CD14-positive monocyte (primary cell): ENCODE measurements around the gene NPSR1. TPM values are rescaled to one million over a fixed set of nuclear protein-coding genes. Genes with fewer than 3 reads are reported as not detected.
"Not testable (repeated sequence)": the region's sequence is repeated elsewhere in the genome, so short reads cannot be mapped to it uniquely, and the experiment has no call there.

ENCODE experiments used
- DNase-seq, 3 donors: peaks; one replicate each; pipeline ENCODE4 v3.0.0-alpha.2; 2011 to 2022
- H2AFZ ChIP-seq: 2 replicates; pipeline ENCODE4 v1.6.0; 2012; ENCODE audit warnings: mild to moderate bottlenecking, low read depth, low read length, inconsistent platforms; ENCODE audit not compliant: insufficient read depth, poor library complexity, severe bottlenecking
- H3K27ac ChIP-seq, 2 donors: 1 replicate in 1 of 2; 2 replicates in 1 of 2; pipeline ENCODE4 v1.5.1; 2012 to 2013; ENCODE audit warnings: low read length in 2 of 2, control low read depth in 1 of 2, inconsistent platforms in 1 of 2, low read depth in 1 of 2, mild to moderate bottlenecking in 1 of 2
- H3K27me3 ChIP-seq, 2 donors: one replicate each; pipeline versions ENCODE4 v1.6.0 to v1.6.1; 2011 to 2013; ENCODE audit warnings: low read length in 2 of 2; ENCODE audit not compliant: control insufficient read depth in 2 of 2, insufficient read depth in 2 of 2
- H3K36me3 ChIP-seq, 2 donors: replicated peaks in 1 of 2; 1 replicate in 1 of 2; 2 replicates in 1 of 2; pipeline versions ENCODE4 v1.5.1 to v1.6.1; 2012 to 2013; ENCODE audit warnings: low read length in 2 of 2, control low read depth in 1 of 2, inconsistent platforms in 1 of 2, mild to moderate bottlenecking in 1 of 2; ENCODE audit not compliant: insufficient read depth in 2 of 2, control insufficient read depth in 1 of 2
- H3K4me1 ChIP-seq, 2 donors: 1 replicate in 1 of 2; 2 replicates in 1 of 2; pipeline versions ENCODE4 v1.5.1 to v1.6.1; 2012 to 2013; ENCODE audit warnings: low read length in 2 of 2, control low read depth in 1 of 2, inconsistent platforms in 1 of 2, mild to moderate bottlenecking in 1 of 2, moderate library complexity in 1 of 2; ENCODE audit not compliant: insufficient read depth in 2 of 2, control insufficient read depth in 1 of 2
- H3K4me2 ChIP-seq: replicated peaks from 2 replicates; pipeline ENCODE3; 2012; ENCODE audit warnings: low read length, moderate library complexity, mild to moderate bottlenecking; ENCODE audit not compliant: poor library complexity, severe bottlenecking; ENCODE audit errors: extremely low read depth
- H3K4me3 ChIP-seq, 3 experiments: fragments of 200-600 bp in 1 of 3; sonication (generic) in 1 of 3; replicated peaks in 1 of 3; 1 replicate in 2 of 3; 2 replicates in 1 of 3; pipeline ENCODE4 v1.5.1; 2011 to 2013; ENCODE audit warnings: low read length in 3 of 3, mild to moderate bottlenecking in 3 of 3, control low read depth in 2 of 3, low read depth in 2 of 3, inconsistent platforms in 1 of 3, moderate library complexity in 1 of 3
- H3K79me2 ChIP-seq: 2 replicates; pipeline ENCODE4 v1.6.0; 2012; ENCODE audit warnings: mild to moderate bottlenecking, control low read depth, inconsistent platforms, low read length, moderate library complexity; ENCODE audit not compliant: insufficient read depth
- H3K9ac ChIP-seq: 2 replicates; pipeline ENCODE4 v1.6.0; 2017; ENCODE audit warnings: low read length, mild to moderate bottlenecking; ENCODE audit not compliant: insufficient read depth, poor library complexity, severe bottlenecking
- H3K9me3 ChIP-seq, 2 donors: replicated peaks in 1 of 2; 1 replicate in 1 of 2; 2 replicates in 1 of 2; pipeline versions ENCODE4 v1.5.1 to v1.6.1; 2012 to 2013; ENCODE audit warnings: low read length in 2 of 2, control low read depth in 1 of 2; ENCODE audit not compliant: control insufficient read depth in 1 of 2, insufficient read depth in 1 of 2
- H4K20me1 ChIP-seq: 2 replicates; pipeline ENCODE4 v1.6.0; 2012; ENCODE audit warnings: mild to moderate bottlenecking, low read length, control low read depth, moderate library complexity; ENCODE audit not compliant: insufficient read depth
- H3K27ac Mint-ChIP-seq, 7 donors: one replicate each; pipeline ENCODE4 v1.8.0; 2020; ENCODE audit warnings: mild to moderate bottlenecking in 7 of 7, mixed read lengths in 7 of 7, moderate library complexity in 6 of 7, inconsistent platforms in 2 of 7
- H3K27me3 Mint-ChIP-seq, 3 donors: one replicate each; pipeline ENCODE4 v1.8.0; 2021 to 2022; ENCODE audit warnings: low read depth in 3 of 3, mild to moderate bottlenecking in 3 of 3, mixed read lengths in 3 of 3, moderate library complexity in 3 of 3, inconsistent platforms in 1 of 3
- H3K36me3 Mint-ChIP-seq, 2 donors: one replicate each; pipeline ENCODE4 v1.8.0; 2020; ENCODE audit warnings: mixed read lengths in 2 of 2, inconsistent platforms in 1 of 2, mild to moderate bottlenecking in 1 of 2
- H3K4me1 Mint-ChIP-seq: one replicate; pipeline ENCODE4 v1.8.0; 2020; ENCODE audit warnings: mild to moderate bottlenecking, mixed read lengths
- H3K4me3 Mint-ChIP-seq, 2 donors: one replicate each; pipeline ENCODE4 v1.8.0; 2020; ENCODE audit warnings: mild to moderate bottlenecking in 2 of 2, mixed read lengths in 2 of 2, moderate library complexity in 1 of 2
- H3K9me3 Mint-ChIP-seq, 7 donors: one replicate each; pipeline ENCODE4 v1.8.0; 2020 to 2022; ENCODE audit warnings: mixed read lengths in 7 of 7, mild to moderate bottlenecking in 6 of 7, moderate library complexity in 6 of 7, inconsistent platforms in 2 of 7
- WGBS: methylation state at CpG from one replicate; pipeline ENCODE4 v1.1.5; 2013; ENCODE audit warnings: missing lambda C conversion rate; ENCODE audit not compliant: insufficient coverage; 5-methylcytosine and 5-hydroxymethylcytosine counted together
- intact Hi-C, 2 donors: fragments of 100-400 bp; cut with micrococcal nuclease; formaldehyde crosslinking; loops; one replicate each; pipeline versions ENCODE4 v1.15.0 to v1.15.1; 2023
- polyA plus RNA-seq, 3 donors: library from polyadenylated mRNA; depleted of rRNA in 1 of 3; unstranded in 2 of 3; stranded (reverse) in 1 of 3; fragments of 300-500 nt in 2 of 3; fragments of >200 nt in 1 of 3; fragmentation: Illumina TruSeq in 2 of 3; gene quantifications; 1 replicate in 2 of 3; 2 replicates in 1 of 3; pipeline ENCODE4 v1.2.3, GENCODE V29; 2012 to 2021
- TF ChIP-seq, protein P1 (sequence below): fragments of 200-600 bp; IDR thresholded peaks from one replicate; pipeline ENCODE4 v1.8.0; 2022; ENCODE audit warnings: antibody characterized with exemption, mild to moderate bottlenecking

NPSR1 gene
- polyA plus RNA-seq, 3 donors, result not detected

DNA sequence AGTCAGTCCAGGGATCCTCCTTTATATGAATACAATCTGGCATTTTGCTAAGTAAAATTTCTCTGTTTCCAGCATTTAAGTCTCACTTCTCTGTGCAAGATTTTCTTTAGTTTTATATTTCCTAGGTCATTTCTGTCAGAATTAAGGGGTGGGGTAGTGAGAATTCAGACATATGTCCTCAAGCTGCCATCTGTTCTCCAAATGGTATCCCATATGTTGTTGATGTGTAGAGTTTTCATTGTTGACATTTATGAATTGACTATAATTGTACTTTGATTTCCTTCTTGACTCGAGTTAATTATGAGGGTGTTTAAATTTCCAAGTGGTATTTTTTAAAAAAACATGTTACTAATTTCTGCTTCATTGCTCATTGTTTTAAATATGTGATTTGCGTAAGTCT is 148.8 kb downstream of the NPSR1 start:
- Histone ChIP-seq H3K4me3 (no peak overlapping the region), H2AFZ (no peak overlapping the region), H3K9ac (no peak overlapping the region), H3K4me2 (no peak overlapping the region), H3K27me3 (no peaks in the 10 kb centered on the region), H4K20me1 (no peaks in the 10 kb centered on the region), H3K27ac (no peak overlapping the region), H3K4me1 (no peaks in the 10 kb centered on the region), H3K79me2 (no peaks in the 10 kb centered on the region), H3K9me3 (peaks cover 0 to 8% of the 10 kb centered on the region in 2 donors), H3K36me3 (no peaks in the 10 kb centered on the region)
- Mint-ChIP-seq H3K9me3 (peaks cover 2 to 10% (median 4%) of the 10 kb centered on the region in 7 donors), H3K27me3 (peaks cover 0 to 1% (median 0%) of the 10 kb centered on the region in 3 donors), H3K4me3 (no peak overlapping the region), H3K36me3 (no peaks in the 10 kb centered on the region), H3K27ac (no peak overlapping the region), H3K4me1 (no peaks in the 10 kb centered on the region)
- intact Hi-C loops, result no loop called here
- TF ChIP-seq, protein P1, sequence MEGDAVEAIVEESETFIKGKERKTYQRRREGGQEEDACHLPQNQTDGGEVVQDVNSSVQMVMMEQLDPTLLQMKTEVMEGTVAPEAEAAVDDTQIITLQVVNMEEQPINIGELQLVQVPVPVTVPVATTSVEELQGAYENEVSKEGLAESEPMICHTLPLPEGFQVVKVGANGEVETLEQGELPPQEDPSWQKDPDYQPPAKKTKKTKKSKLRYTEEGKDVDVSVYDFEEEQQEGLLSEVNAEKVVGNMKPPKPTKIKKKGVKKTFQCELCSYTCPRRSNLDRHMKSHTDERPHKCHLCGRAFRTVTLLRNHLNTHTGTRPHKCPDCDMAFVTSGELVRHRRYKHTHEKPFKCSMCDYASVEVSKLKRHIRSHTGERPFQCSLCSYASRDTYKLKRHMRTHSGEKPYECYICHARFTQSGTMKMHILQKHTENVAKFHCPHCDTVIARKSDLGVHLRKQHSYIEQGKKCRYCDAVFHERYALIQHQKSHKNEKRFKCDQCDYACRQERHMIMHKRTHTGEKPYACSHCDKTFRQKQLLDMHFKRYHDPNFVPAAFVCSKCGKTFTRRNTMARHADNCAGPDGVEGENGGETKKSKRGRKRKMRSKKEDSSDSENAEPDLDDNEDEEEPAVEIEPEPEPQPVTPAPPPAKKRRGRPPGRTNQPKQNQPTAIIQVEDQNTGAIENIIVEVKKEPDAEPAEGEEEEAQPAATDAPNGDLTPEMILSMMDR, result no peak
- WGBS, result no CpG with 5 or more reads among the region's 2 CpGs
- DNase-seq, result no peak

DNA sequence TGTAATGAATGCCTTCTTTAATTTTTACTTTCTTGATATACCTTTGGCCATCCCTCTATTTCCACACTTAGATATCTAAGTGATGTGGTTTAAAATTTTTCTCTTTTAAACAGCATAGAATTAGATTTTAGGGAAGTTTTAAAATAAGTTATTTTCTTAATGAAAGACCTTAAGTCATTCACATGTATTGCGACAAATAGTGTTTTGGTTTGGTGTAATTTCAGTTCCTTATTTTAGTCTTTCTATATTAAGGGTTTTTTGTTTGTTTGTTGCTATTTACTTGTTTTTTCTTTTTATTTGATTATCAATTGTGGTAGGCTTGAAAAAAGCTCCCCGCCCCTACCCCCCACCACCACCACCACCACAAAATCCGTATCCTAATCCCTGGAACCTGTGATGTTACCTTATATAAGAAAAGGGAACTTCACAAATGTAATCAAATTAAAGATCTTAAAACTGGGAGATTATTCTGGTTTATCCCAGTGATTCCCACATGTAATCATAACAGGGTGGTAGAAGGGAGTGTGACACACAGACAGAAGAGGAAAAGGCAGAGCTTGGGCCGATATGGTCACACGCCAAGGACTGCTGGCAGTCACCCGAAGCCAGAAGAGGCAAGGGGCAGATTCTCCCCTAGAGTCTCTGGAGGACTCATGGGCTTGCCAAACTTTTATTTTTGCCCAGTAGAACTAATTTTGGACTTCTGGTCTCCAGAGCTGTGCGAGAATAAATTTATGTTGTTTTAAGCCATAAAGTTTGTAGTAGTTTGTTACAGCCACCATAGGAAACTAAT is 149.7 kb downstream of the NPSR1 start:
- intact Hi-C loops, result no loop called here
- Histone ChIP-seq H2AFZ (no peak overlapping the region), H3K4me3 (no peak overlapping the region), H4K20me1 (no peaks in the 10 kb centered on the region), H3K36me3 (no peaks in the 10 kb centered on the region), H3K27ac (no peak overlapping the region), H3K9me3 (peaks cover under 1 to 8% of the 10 kb centered on the region in 2 donors), H3K79me2 (no peaks in the 10 kb centered on the region), H3K27me3 (no peaks in the 10 kb centered on the region), H3K4me1 (no peaks in the 10 kb centered on the region), H3K9ac (no peak overlapping the region), H3K4me2 (no peak overlapping the region)
- Mint-ChIP-seq H3K4me3 (no peak overlapping the region), H3K4me1 (no peaks in the 10 kb centered on the region), H3K27ac (no peak overlapping the region), H3K9me3 (peaks cover 0 to 11% (median 4%) of the 10 kb centered on the region in 7 donors), H3K27me3 (no peaks in the 10 kb centered on the region), H3K36me3 (no peaks in the 10 kb centered on the region)
- 100% methylated on average over 2 of the region's 7 CpGs for WGBS
- TF ChIP-seq, protein P1, result no peak
- no peak for DNase-seq

DNA sequence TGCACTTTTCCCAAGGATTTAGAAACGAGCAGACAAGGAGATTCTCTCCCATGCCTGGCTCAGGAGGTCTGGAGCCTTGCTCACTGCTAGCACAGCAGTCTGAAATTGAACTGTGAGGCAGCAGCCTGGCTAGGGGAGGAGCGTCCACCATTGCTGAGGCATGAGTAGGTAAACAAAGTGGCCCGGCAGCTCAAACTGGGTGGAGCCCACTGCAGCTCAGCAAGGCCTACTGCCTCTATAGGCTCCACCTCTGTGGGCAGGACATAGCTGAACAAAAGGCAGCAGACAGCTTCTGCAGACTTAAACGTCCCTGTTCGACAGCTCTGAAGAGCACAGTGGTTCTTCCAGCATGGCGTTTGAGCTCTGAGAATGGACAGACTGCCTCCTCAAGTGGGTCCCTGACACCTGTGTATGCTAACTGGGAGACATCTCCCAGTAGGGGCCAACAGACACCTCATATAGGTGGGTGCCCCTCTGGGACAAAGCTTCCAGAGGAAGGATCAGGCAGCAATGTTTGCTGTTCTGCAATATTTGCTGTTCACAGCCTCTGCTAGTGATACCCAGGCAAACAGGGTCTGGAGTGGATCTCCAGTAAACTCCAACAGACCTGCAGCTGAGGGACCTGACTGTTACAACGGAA is 156.3 kb downstream of the NPSR1 start:
- H3K9me3 Mint-ChIP-seq, result peaks cover 7 to 24% (median 11%) of the 10 kb centered on the region in 7 donors
- not testable (repeated sequence) for H3K27me3 Mint-ChIP-seq

More for the DNA sequence above, 156.3 kb downstream of the NPSR1 start:
- H3K4me3 ChIP-seq, DNase-seq, H3K36me3 ChIP-seq, H3K4me2 ChIP-seq, H3K4me3 Mint-ChIP-seq, H3K4me1 Mint-ChIP-seq, H3K27me3 ChIP-seq, H4K20me1 ChIP-seq, H2AFZ ChIP-seq, H3K9ac ChIP-seq, H3K27ac ChIP-seq, intact Hi-C loops, H3K79me2 ChIP-seq, H3K36me3 Mint-ChIP-seq, H3K4me1 ChIP-seq: not testable (repeated sequence)
- peaks cover 10 to 15% of the 10 kb centered on the region in 2 donors for H3K9me3 ChIP-seq
- H3K27ac Mint-ChIP-seq, result peak overlapping the region in 1 of 7 donors; percentile 30
- WGBS, result 76% methylated on average over 6 of the region's 7 CpGs
